ENCODE data around the gene NRDC. TPM values are rescaled to one million over a fixed set of nuclear protein-coding genes. Genes with fewer than 3 reads are reported as not detected.
A peak's percentile ranks its signal among the peaks of the same experiment; 100 is the strongest.

Gene NRDC, protein sequence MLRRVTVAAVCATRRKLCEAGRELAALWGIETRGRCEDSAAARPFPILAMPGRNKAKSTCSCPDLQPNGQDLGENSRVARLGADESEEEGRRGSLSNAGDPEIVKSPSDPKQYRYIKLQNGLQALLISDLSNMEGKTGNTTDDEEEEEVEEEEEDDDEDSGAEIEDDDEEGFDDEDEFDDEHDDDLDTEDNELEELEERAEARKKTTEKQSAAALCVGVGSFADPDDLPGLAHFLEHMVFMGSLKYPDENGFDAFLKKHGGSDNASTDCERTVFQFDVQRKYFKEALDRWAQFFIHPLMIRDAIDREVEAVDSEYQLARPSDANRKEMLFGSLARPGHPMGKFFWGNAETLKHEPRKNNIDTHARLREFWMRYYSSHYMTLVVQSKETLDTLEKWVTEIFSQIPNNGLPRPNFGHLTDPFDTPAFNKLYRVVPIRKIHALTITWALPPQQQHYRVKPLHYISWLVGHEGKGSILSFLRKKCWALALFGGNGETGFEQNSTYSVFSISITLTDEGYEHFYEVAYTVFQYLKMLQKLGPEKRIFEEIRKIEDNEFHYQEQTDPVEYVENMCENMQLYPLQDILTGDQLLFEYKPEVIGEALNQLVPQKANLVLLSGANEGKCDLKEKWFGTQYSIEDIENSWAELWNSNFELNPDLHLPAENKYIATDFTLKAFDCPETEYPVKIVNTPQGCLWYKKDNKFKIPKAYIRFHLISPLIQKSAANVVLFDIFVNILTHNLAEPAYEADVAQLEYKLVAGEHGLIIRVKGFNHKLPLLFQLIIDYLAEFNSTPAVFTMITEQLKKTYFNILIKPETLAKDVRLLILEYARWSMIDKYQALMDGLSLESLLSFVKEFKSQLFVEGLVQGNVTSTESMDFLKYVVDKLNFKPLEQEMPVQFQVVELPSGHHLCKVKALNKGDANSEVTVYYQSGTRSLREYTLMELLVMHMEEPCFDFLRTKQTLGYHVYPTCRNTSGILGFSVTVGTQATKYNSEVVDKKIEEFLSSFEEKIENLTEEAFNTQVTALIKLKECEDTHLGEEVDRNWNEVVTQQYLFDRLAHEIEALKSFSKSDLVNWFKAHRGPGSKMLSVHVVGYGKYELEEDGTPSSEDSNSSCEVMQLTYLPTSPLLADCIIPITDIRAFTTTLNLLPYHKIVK
- total RNA-seq (100 to 1,000 TPM; 103 to 115 TPM), polyA plus RNA-seq (10 to 100 TPM; 47.7 to 89.4 TPM)
- long read RNA-seq, donor 1, transcript NRDC-211 (2 exons, 1,020 nt) = minor isoform, 10 of 78 reads
- long read RNA-seq, donor 1, transcript NRDC-201 (31 exons, 3,691 nt) = major isoform, 20 of 78 reads
- long read RNA-seq, donor 1, partial matches to known transcripts = 30 of 78 reads
- long read RNA-seq, donor 1, other reads (novel, unspliced or antisense) = 17 of 78 reads
- long read RNA-seq, donor 2, transcript NRDC-201 (31 exons, 3,691 nt) = major isoform, 11 of 51 reads
- long read RNA-seq, donor 2, transcript NRDC-211 (2 exons, 1,020 nt) = minor isoform, 6 of 51 reads
- long read RNA-seq, donor 2, partial matches to known transcripts = 16 of 51 reads
- long read RNA-seq, donor 2, other reads (novel, unspliced or antisense) = 18 of 51 reads

DNA sequence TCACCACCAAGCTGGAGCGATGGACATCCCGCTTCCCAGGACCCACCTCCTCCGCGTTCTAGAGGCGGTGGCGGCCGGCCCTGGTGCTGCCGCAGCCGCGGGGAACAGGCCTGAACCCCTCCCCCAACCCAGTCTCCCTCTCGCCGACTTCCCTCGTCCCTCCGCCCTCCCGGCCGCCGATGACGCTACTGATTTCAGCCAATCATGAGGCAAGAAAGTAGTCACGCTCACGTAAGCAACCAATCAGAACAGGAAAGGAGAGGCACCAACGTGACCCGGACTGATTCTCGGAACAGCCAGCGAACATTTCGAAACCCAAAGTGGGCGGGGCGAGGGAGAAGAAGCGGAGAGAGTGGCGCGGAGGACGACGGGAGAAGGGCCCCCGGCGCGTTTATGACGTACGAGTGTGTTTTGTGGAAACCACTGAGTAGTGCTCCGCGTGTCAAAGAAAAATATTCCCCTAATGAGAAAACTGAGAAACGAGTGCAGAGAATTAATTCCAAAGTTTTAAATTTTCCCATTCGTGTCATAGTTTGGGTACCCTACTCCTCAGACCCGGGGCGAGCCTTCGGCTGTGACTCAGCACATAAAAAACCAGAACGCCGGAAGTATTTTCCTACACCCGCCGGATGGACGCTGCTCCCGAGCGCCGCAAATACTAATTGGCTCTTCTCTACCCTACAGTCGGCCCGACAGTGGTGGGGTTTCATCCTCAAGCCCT lies at the start of gene NRDC:
Gene NRDC (minus strand): TSS at position 112 of the 721 bp plus-strand sequence. CDS start 112 bp downstream, outside the sequence.
- peak; percentile 99 for ATAC-seq (ENCODE audit: low FRiP score)
- H3K4me3 ChIP-seq (ENCODE audit: low read length in 2 of 2) = peak within 1 kb of the TSS; percentile 81 to 86
- H3K27me3 ChIP-seq (ENCODE audit: control insufficient read depth in 1 of 2, insufficient read depth in 2 of 2, low read length in 1 of 2) = no peaks in the 10 kb centered on the region
- peak within 1 kb of the TSS; percentile 87 to 92 for H3K27ac ChIP-seq (ENCODE audit: low read depth in 1 of 2, low read length in 2 of 2)
- intact Hi-C loops (cut with DNase I) = no loop called here
- H3K36me3 ChIP-seq (ENCODE audit: control insufficient read depth in 1 of 2, insufficient read depth in 2 of 2, low read length in 1 of 2) = no peaks in the 10 kb centered on the region
- peak; percentile 100 for DNase-seq
- peaks cover 0 to 5% of the 10 kb centered on the region in 2 donors for H3K4me1 ChIP-seq (ENCODE audit: control insufficient read depth in 1 of 2, insufficient read depth in 2 of 2, low read length in 2 of 2)
- no peaks in the 10 kb centered on the region for H3K9me3 ChIP-seq (ENCODE audit: control insufficient read depth, low read length)
- WGBS, 2 donors = 0 to 1% methylated on average over 54 of the region's 54 CpGs

GRCh38 chr1:51927029-51927428 lies 48.5 kb upstream of the NRDC start:
- H3K4me3 ChIP-seq (ENCODE audit: low read length in 2 of 2) = no peak overlapping the region
- intact Hi-C loops (cut with DNase I) = no loop called here
- ATAC-seq (ENCODE audit: low FRiP score) (no peak), DNase-seq (no peak)
- H3K27me3 ChIP-seq (ENCODE audit: control insufficient read depth in 1 of 2, insufficient read depth in 2 of 2, low read length in 1 of 2) = no peaks in the 10 kb centered on the region
- no peaks in the 10 kb centered on the region for H3K9me3 ChIP-seq (ENCODE audit: control insufficient read depth, low read length)
- WGBS, 2 donors = 89 to 92% methylated on average over 2 of the region's 2 CpGs
- no peaks in the 10 kb centered on the region for H3K4me1 ChIP-seq (ENCODE audit: control insufficient read depth in 1 of 2, insufficient read depth in 2 of 2, low read length in 2 of 2)
- H3K36me3 ChIP-seq (ENCODE audit: control insufficient read depth in 1 of 2, insufficient read depth in 2 of 2, low read length in 1 of 2) = no peaks in the 10 kb centered on the region
- H3K27ac ChIP-seq (ENCODE audit: low read depth in 1 of 2, low read length in 2 of 2) = no peak overlapping the region

DNA sequence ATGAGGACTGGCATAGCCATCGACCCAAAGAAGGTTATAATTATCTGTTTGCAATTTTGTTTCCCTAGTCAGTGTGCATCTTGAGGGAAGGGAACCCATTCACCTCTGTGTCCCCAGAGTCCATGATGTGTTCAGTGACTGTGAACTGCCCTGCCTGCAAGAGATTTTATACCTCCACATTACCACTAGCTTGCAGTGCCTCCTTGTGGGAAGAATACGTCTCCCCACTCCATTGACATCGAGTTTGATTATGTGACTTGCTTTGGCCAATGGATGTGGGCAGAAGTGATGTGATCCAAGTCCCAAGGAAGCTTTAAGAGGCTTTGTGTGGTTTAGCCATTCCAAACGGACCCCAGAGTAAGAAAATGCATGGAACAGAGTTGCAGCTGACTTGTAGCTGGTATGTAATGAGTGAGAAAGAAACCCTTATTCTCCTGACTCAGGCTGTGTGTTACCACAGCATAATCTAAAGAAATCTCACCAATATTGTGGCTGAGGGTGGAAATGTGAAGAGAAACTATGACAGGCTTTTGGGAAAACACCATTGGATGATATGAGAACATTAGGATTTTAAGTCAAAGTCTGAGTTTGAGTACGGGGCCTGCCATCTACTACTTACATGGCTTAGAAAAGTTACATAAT lies 47.8 kb upstream of the NRDC start:
- WGBS, 2 donors = 62 to 67% methylated on average over 5 of the region's 5 CpGs
- Histone ChIP-seq H3K9me3 (ENCODE audit: control insufficient read depth, low read length) (no peaks in the 10 kb centered on the region), H3K4me1 (ENCODE audit: control insufficient read depth in 1 of 2, insufficient read depth in 2 of 2, low read length in 2 of 2) (no peaks in the 10 kb centered on the region), H3K36me3 (ENCODE audit: control insufficient read depth in 1 of 2, insufficient read depth in 2 of 2, low read length in 1 of 2) (no peaks in the 10 kb centered on the region), H3K4me3 (ENCODE audit: low read length in 2 of 2) (no peak overlapping the region), H3K27ac (ENCODE audit: low read depth in 1 of 2, low read length in 2 of 2) (no peak overlapping the region), H3K27me3 (ENCODE audit: control insufficient read depth in 1 of 2, insufficient read depth in 2 of 2, low read length in 1 of 2) (no peaks in the 10 kb centered on the region)
- no peak for DNase-seq
- intact Hi-C loops (cut with DNase I) = no loop called here
- ATAC-seq (ENCODE audit: low FRiP score) = no peak

DNA sequence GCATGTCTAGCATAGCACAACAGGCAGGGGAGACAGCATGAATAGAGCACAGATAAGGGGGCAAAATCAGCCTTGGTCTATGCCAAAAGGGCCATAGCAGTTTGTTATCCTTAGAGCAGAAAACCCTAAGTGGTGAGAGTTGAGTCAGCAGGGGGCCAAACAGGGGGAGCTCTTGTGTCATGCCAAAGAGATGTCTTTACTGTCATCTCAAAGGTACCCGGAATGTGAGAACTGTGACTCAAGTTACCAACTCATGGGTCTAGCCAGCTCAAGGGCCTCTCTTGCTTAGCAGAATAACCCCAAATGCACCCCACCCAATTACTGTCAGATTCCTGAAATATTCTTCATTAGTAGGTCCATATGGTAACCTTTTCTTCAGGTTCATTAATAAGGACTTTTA lies 45.9 kb upstream of the NRDC start:
- Histone ChIP-seq H3K27me3 (ENCODE audit: control insufficient read depth in 1 of 2, insufficient read depth in 2 of 2, low read length in 1 of 2) (no peaks in the 10 kb centered on the region), H3K27ac (ENCODE audit: low read depth in 1 of 2, low read length in 2 of 2) (no peak overlapping the region), H3K4me1 (ENCODE audit: control insufficient read depth in 1 of 2, insufficient read depth in 2 of 2, low read length in 2 of 2) (no peaks in the 10 kb centered on the region), H3K4me3 (ENCODE audit: low read length in 2 of 2) (no peak overlapping the region), H3K9me3 (ENCODE audit: control insufficient read depth, low read length) (no peaks in the 10 kb centered on the region), H3K36me3 (ENCODE audit: control insufficient read depth in 1 of 2, insufficient read depth in 2 of 2, low read length in 1 of 2) (no peaks in the 10 kb centered on the region)
- 68 to 71% methylated on average over 1 of the region's 1 CpG for WGBS, 2 donors
- DNase-seq (no peak), ATAC-seq (ENCODE audit: low FRiP score) (no peak)
- intact Hi-C loops (cut with DNase I) = no loop called here

- H3K27ac ChIP-seq (ENCODE audit: low read depth in 1 of 2, low read length in 2 of 2) = no peak overlapping the region
- DNase-seq (no peak), ATAC-seq (ENCODE audit: low FRiP score) (no peak)
- intact Hi-C loops (cut with DNase I) = no loop called here
- no peaks in the 10 kb centered on the region for H3K36me3 ChIP-seq (ENCODE audit: control insufficient read depth in 1 of 2, insufficient read depth in 2 of 2, low read length in 1 of 2)
- H3K27me3 ChIP-seq (ENCODE audit: control insufficient read depth in 1 of 2, insufficient read depth in 2 of 2, low read length in 1 of 2) = no peaks in the 10 kb centered on the region
- no peaks in the 10 kb centered on the region for H3K9me3 ChIP-seq (ENCODE audit: control insufficient read depth, low read length)
- no peaks in the 10 kb centered on the region for H3K4me1 ChIP-seq (ENCODE audit: control insufficient read depth in 1 of 2, insufficient read depth in 2 of 2, low read length in 2 of 2)
- H3K4me3 ChIP-seq (ENCODE audit: low read length in 2 of 2) = no peak overlapping the region
- WGBS, 2 donors = 62 to 67% methylated on average over 3 of the region's 3 CpGs
Measured at GRCh38 chr1:51922040-51922439, 43.5 kb upstream of the NRDC start.

- no peaks in the 10 kb centered on the region for H3K9me3 ChIP-seq (ENCODE audit: control insufficient read depth, low read length)
- intact Hi-C loops (cut with DNase I) = no loop called here
- no peaks in the 10 kb centered on the region for H3K36me3 ChIP-seq (ENCODE audit: control insufficient read depth in 1 of 2, insufficient read depth in 2 of 2, low read length in 1 of 2)
- WGBS, 2 donors = 77% methylated on average over 5 of the region's 5 CpGs
- DNase-seq (no peak), ATAC-seq (ENCODE audit: low FRiP score) (no peak)
- H3K4me3 ChIP-seq (ENCODE audit: low read length in 2 of 2) = no peak overlapping the region
- H3K4me1 ChIP-seq (ENCODE audit: control insufficient read depth in 1 of 2, insufficient read depth in 2 of 2, low read length in 2 of 2) = no peaks in the 10 kb centered on the region
- H3K27ac ChIP-seq (ENCODE audit: low read depth in 1 of 2, low read length in 2 of 2) = no peak overlapping the region
- no peaks in the 10 kb centered on the region for H3K27me3 ChIP-seq (ENCODE audit: control insufficient read depth in 1 of 2, insufficient read depth in 2 of 2, low read length in 1 of 2)
Measured at GRCh38 chr1:51920130-51920529, 41.6 kb upstream of the NRDC start.

GRCh38 chr1:51919684-51920083 lies 41.2 kb upstream of the NRDC start:
- DNase-seq = no peak
- intact Hi-C loops (cut with DNase I) = no loop called here
- Histone ChIP-seq H3K27me3 (ENCODE audit: control insufficient read depth in 1 of 2, insufficient read depth in 2 of 2, low read length in 1 of 2) (no peaks in the 10 kb centered on the region), H3K4me1 (ENCODE audit: control insufficient read depth in 1 of 2, insufficient read depth in 2 of 2, low read length in 2 of 2) (no peaks in the 10 kb centered on the region), H3K36me3 (ENCODE audit: control insufficient read depth in 1 of 2, insufficient read depth in 2 of 2, low read length in 1 of 2) (no peaks in the 10 kb centered on the region), H3K4me3 (ENCODE audit: low read length in 2 of 2) (no peak overlapping the region), H3K27ac (ENCODE audit: low read depth in 1 of 2, low read length in 2 of 2) (no peak overlapping the region), H3K9me3 (ENCODE audit: control insufficient read depth, low read length) (no peaks in the 10 kb centered on the region)
- no peak for ATAC-seq (ENCODE audit: low FRiP score)
- WGBS, 2 donors = 88 to 92% methylated on average over 10 of the region's 10 CpGs
